NK-92 (cell line): Measurements from ENCODE around the gene ADGRF5.

Experiments
- DNase-seq: peaks from one replicate; lab custom pipeline; 2025; ENCODE audit not compliant: unreplicated experiment; lab: John Stamatoyannopoulos, UW

Gene ADGRF5

GRCh38 chr6:46828939-46829338 is 92.8 kb downstream of the ADGRF5 start:
- no peak for DNase-seq

GRCh38 chr6:46821458-46821881 is 100.3 kb downstream of the ADGRF5 start:
- DNase-seq = no peak

GRCh38 chr6:46819561-46819960 is 102.2 kb downstream of the ADGRF5 start:
- DNase-seq = no peak

- no peak for DNase-seq
Measured at GRCh38 chr6:46816626-46817025, 105.1 kb downstream of the ADGRF5 start.

- DNase-seq = no peak
Measured at GRCh38 chr6:46815130-46815529, 106.6 kb downstream of the ADGRF5 start.

GRCh38 chr6:46808806-46809205 is 112.9 kb downstream of the ADGRF5 start:
- DNase-seq = no peak
